Right lobe of liver (tissue), 6 donors: Measurements from ENCODE around the gene KLHL5. TPM values are rescaled to one million over a fixed set of nuclear protein-coding genes. Genes with fewer than 3 reads are reported as not detected.
A peak's percentile ranks its signal among the peaks of the same experiment; 100 is the strongest.

Source experiments
- ATAC-seq, 4 donors: fragments of 200-7000 bp; cut with Tn5 transposase; one replicate each; pipeline ENCODE4 v1.9.1; 2020; ENCODE audit warnings: mild to moderate bottlenecking in 4 of 4, moderate library complexity in 4 of 4
- DNase-seq, 3 donors: peaks; one replicate each; pipeline ENCODE4 v3.0.0-alpha.2; 2020
- H3K27ac ChIP-seq, 3 donors: fragments of 200-600 bp; one replicate each; pipeline ENCODE4 v1.8.0; 2022
- H3K27me3 ChIP-seq, 2 donors: fragments of 200-600 bp; one replicate each; pipeline ENCODE4 v1.8.0; 2022
- H3K36me3 ChIP-seq, 4 donors: fragments of 200-600 bp; sonication (generic) in 1 of 4; one replicate each; pipeline versions ENCODE4 v1.5.1 to v1.8.0; 2017 to 2022; ENCODE audit warnings: control low read depth in 1 of 4
- H3K4me1 ChIP-seq, 4 donors: fragments of 200-600 bp; sonication (generic) in 1 of 4; one replicate each; pipeline versions ENCODE4 v1.5.1 to v1.8.0; 2017 to 2022; ENCODE audit warnings: control low read depth in 1 of 4
- H3K4me3 ChIP-seq, 3 donors: fragments of 200-600 bp; one replicate each; pipeline ENCODE4 v1.8.0; 2022
- H3K9me3 ChIP-seq, 4 donors: fragments of 200-600 bp; sonication (generic) in 1 of 4; one replicate each; pipeline versions ENCODE4 v1.5.1 to v1.8.0; 2017 to 2022; ENCODE audit warnings: control low read depth in 1 of 4
- POLR2A ChIP-seq: fragments of 450-650 bp; IDR thresholded peaks from one replicate; pipeline ENCODE4 v1.6.1; 2017; ENCODE audit warnings: antibody characterized with exemption, mild to moderate bottlenecking
- WGBS: methylation state at CpG from one replicate; pipeline ENCODE4 v1.1.6; 2018; ENCODE audit warnings: low coverage, low lambda C conversion rate; ENCODE audit not compliant: insufficient coverage; ENCODE audit errors: missing lambda C conversion rate; 5-methylcytosine and 5-hydroxymethylcytosine counted together
- intact Hi-C, 2 donors: fragments of 100-400 bp; cut with DNase I; formaldehyde crosslinking; loops; one replicate each; pipeline versions ENCODE4 v1.11.2 to v1.14.1; 2022
- total RNA-seq, 6 experiments: library from RNA; depleted of rRNA in 2 of 6; stranded (reverse); fragments of >200 nt in 2 of 6; fragmentation: NEBNext Ultra II Directional in 3 of 6; extraction: Animal tissue kit (Norgen Biotek cat#: 25700) in 3 of 6; gene quantifications; one replicate each; pipeline versions ENCODE4 v1.1.0 to v1.2.4, GENCODE V29; 2016 to 2023
- TF ChIP-seq, protein P1 (sequence below), 4 donors: fragments of 200-600 bp in 3 of 4; fragments of 450-650 bp in 1 of 4; IDR thresholded peaks; one replicate each; pipeline versions ENCODE4 v1.5.1 to v1.8.0; 2016 to 2022; ENCODE audit warnings: antibody characterized with exemption in 4 of 4, mild to moderate bottlenecking in 2 of 4
- donor health status: DM: no; HTN: yes; CAD: no.
- donor health status: DM: no; HTN: no; CAD: no.
- donor health status: DM: no; HTN: no; CAD: no.
- donor health status: DM: no; HTN: yes; CAD: no.
- donor health status: DM: no; HTN: yes; CAD: no.

The KLHL5 gene
- total RNA-seq, 6 experiments from 2014 or later: 25.5 to 88.0 (median 42.2) TPM

DNA sequence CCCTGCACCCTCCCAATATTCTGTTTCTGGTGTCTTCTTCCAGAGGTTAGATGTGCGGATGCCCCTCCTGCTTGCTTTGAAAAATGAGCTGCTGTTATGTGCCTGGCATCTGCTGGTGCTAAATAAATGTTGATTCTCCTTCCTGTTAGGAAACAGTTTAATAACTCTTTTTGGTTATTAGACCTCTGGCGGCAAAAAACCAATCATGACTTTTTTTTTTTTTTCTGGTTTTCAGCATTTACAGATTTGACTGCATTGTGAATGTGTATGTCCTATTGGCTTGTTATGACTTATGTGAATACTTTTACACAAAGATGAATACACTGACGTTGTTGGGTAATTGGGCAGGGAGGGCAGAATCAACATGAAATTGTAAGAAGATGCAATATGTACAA lies 16.2 kb upstream of the KLHL5 start:
- peak overlapping the region; percentile 55 to 71 (median 61) for H3K4me3 ChIP-seq
- H3K27ac ChIP-seq: peak overlapping the region; percentile 79 to 95 (median 85)
- intact Hi-C loops: no loop called here
- TF ChIP-seq, protein P1, sequence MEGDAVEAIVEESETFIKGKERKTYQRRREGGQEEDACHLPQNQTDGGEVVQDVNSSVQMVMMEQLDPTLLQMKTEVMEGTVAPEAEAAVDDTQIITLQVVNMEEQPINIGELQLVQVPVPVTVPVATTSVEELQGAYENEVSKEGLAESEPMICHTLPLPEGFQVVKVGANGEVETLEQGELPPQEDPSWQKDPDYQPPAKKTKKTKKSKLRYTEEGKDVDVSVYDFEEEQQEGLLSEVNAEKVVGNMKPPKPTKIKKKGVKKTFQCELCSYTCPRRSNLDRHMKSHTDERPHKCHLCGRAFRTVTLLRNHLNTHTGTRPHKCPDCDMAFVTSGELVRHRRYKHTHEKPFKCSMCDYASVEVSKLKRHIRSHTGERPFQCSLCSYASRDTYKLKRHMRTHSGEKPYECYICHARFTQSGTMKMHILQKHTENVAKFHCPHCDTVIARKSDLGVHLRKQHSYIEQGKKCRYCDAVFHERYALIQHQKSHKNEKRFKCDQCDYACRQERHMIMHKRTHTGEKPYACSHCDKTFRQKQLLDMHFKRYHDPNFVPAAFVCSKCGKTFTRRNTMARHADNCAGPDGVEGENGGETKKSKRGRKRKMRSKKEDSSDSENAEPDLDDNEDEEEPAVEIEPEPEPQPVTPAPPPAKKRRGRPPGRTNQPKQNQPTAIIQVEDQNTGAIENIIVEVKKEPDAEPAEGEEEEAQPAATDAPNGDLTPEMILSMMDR (IDR thresholded peaks at IDR 0.05): no peak
- no peak for TF ChIP-seq POLR2A
- WGBS: 5% methylated on average over 3 of the region's 3 CpGs
- peaks cover 0 to 18% (median 3%) of the 10 kb centered on the region in 4 donors for H3K4me1 ChIP-seq
- no peak for ATAC-seq
- peak in 1 of 3 donors; percentile 38 for DNase-seq
- H3K36me3 ChIP-seq: no peaks in the 10 kb centered on the region
- no peaks in the 10 kb centered on the region for H3K9me3 ChIP-seq
- no peaks in the 10 kb centered on the region for H3K27me3 ChIP-seq

DNA sequence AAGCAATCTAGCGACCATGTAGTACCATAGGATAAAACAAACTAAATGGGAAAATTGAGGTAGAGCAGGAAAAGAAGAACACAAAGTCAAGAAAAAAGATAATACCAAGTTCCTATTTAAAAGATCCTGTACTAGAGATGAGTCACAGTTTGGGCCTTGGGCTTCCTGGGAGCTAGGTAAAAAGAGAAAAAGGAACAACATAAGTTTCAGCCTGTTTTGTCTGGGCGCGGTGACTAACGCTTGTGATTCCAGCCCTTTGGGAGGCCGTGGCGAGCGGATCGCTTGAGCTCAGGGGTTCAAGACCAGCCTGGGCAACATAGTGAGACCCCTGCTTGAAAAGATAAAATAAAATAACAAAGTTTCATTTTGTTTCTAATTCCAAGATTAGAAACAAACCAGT lies 15.8 kb upstream of the KLHL5 start:
- Histone ChIP-seq H3K9me3 (no peaks in the 10 kb centered on the region), H3K4me3 (peak overlapping the region; percentile 55 to 71 (median 61)), H3K36me3 (no peaks in the 10 kb centered on the region), H3K4me1 (peaks cover 0 to 18% (median 5%) of the 10 kb centered on the region in 4 donors), H3K27me3 (no peaks in the 10 kb centered on the region), H3K27ac (peak overlapping the region; percentile 79 to 95 (median 85))
- WGBS: 78% methylated on average over 8 of the region's 8 CpGs
- DNase-seq: peak in 1 of 3 donors; percentile 45
- no peak for TF ChIP-seq POLR2A
- TF ChIP-seq, protein P1 (IDR thresholded peaks at IDR 0.05): no peak
- intact Hi-C loops: no loop called here
- ATAC-seq: no peak

DNA sequence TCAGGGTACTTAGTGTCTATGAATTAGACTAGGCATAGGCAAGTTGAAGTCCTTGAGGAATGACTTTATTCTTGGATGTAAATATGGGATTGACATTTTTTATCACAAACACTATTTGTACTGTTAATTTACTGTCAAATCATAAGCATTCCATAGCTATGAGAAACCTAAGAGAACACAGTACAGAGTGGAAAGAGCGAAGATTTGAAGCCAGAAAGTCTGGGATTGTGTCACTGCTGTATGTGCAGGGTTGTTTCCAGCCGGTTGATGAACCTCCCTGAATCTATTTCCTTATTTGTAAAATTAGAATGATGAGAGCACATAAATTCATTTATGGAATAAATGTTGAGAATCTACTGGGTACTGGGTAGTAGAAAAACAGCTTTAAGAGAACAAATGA lies 14.4 kb upstream of the KLHL5 start:
- intact Hi-C loops: no loop called here
- no peak overlapping the region for H3K4me3 ChIP-seq
- ATAC-seq (no peak), DNase-seq (no peak)
- peaks cover 0 to 24% (median 9%) of the 10 kb centered on the region in 4 donors for H3K4me1 ChIP-seq
- no peak for TF ChIP-seq POLR2A
- H3K27ac ChIP-seq: peak overlapping the region in 2 of 3 donors; percentile 11 to 25
- H3K9me3 ChIP-seq: no peaks in the 10 kb centered on the region
- H3K36me3 ChIP-seq: no peaks in the 10 kb centered on the region
- H3K27me3 ChIP-seq: no peaks in the 10 kb centered on the region
- 65% methylated on average over 2 of the region's 2 CpGs for WGBS

DNA sequence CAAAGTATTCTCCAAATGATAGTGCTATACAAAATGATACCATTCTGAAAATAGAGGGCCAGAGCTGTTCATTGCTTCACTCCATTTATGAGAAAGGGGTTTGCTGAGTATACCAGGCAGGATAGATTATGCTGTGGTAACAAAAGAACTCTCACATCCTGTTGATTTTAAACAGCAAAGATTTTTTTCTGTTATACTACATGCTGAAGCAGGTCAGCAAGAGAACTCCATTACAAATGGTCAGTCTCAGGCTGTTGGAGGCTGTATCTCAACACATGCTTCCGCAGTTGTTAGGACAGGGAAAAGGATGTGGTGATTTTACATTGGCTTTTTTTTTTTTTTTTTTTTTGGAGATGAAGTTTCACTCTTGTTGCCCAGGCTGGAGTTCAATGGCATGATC lies 13.7 kb upstream of the KLHL5 start:
- Histone ChIP-seq H3K4me1 (peaks cover 0 to 20% (median 9%) of the 10 kb centered on the region in 4 donors), H3K27me3 (no peaks in the 10 kb centered on the region), H3K36me3 (no peaks in the 10 kb centered on the region), H3K4me3 (no peak overlapping the region), H3K9me3 (no peaks in the 10 kb centered on the region), H3K27ac (peak overlapping the region in 1 of 3 donors; percentile 25)
- TF ChIP-seq POLR2A: no peak
- TF ChIP-seq, protein P1 (IDR thresholded peaks at IDR 0.05): no peak
- no peak for DNase-seq
- 25% methylated on average over 1 of the region's 1 CpG for WGBS
- intact Hi-C loops: no loop called here
- ATAC-seq: no peak

DNA sequence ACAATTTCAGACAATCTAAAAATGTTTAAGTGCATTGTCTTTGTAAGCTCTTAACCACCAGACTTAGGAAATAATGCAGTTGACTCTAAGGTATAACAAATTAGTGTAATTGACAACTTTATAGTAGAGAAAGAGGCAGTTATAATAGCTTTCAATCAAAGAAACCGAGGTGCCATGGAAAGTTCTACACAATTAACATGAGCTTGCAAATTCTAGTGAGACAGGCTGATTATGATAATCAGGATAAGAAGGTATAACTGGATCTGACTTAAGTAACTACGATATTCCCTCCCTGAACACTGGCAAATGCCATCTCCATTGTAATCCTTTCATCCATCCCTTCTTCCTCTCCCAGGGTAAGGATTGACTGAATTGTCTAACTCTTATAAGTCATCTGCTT lies 11.4 kb upstream of the KLHL5 start:
- Histone ChIP-seq H3K9me3 (no peaks in the 10 kb centered on the region), H3K27me3 (no peaks in the 10 kb centered on the region), H3K4me3 (no peak overlapping the region), H3K36me3 (no peaks in the 10 kb centered on the region), H3K27ac (no peak overlapping the region), H3K4me1 (peaks cover 0 to 14% (median 7%) of the 10 kb centered on the region in 4 donors)
- 77% methylated on average over 2 of the region's 2 CpGs for WGBS
- DNase-seq: no peak
- intact Hi-C loops: no loop called here
- TF ChIP-seq, protein P1 (IDR thresholded peaks at IDR 0.05): no peak
- no peak for TF ChIP-seq POLR2A
- ATAC-seq: no peak
